Neural cell (in vitro differentiated cells): ENCODE data around the gene IKZF2. TPM values are rescaled to one million over a fixed set of nuclear protein-coding genes. Genes with fewer than 3 reads are reported as not detected.

Experiments
- H2AFZ ChIP-seq: fragments of 200-600, 300-800 bp; sonication (generic), shearing (Covaris generic); 2 replicates; pipeline ENCODE4 v1.6.0; 2014; ENCODE audit warnings: low read depth, mild to moderate bottlenecking, antibody characterized with exemption, low read length, moderate library complexity
- H3F3A ChIP-seq: fragments of 200-600 bp; shearing (Covaris generic); 2 replicates; pipeline ENCODE4 v1.6.1; 2016; ENCODE audit warnings: mild to moderate bottlenecking, moderate library complexity, mixed read lengths, antibody characterized with exemption, low read length; ENCODE audit not compliant: insufficient read depth, poor library complexity, severe bottlenecking
- H3K27ac ChIP-seq: fragments of 200-600, 300-800 bp; sonication (generic), shearing (Covaris generic); 2 replicates; pipeline ENCODE4 v1.5.1; 2014; ENCODE audit warnings: mild to moderate bottlenecking, low read length, moderate library complexity
- H3K27me3 ChIP-seq: fragments of 300-800, 200-600 bp; sonication (generic), shearing (Covaris generic); 2 replicates; pipeline ENCODE4 v1.6.0; 2014; ENCODE audit warnings: mild to moderate bottlenecking, low read depth, low read length, moderate library complexity; ENCODE audit not compliant: insufficient read depth
- H3K36me3 ChIP-seq: fragments of 300-800, 200-600 bp; sonication (generic), shearing (Covaris generic); 2 replicates; pipeline ENCODE4 v1.5.1; 2014; ENCODE audit warnings: mild to moderate bottlenecking, antibody characterized with exemption, low read length, moderate library complexity; ENCODE audit not compliant: insufficient read depth
- H3K4me2 ChIP-seq: fragments of 300-800, 200-600 bp; sonication (generic), shearing (Covaris generic); 2 replicates; pipeline ENCODE4 v1.6.0; 2014; ENCODE audit warnings: mild to moderate bottlenecking, low read length
- H3K4me3 ChIP-seq: fragments of 300-800, 200-600 bp; sonication (generic), shearing (Covaris generic); 2 replicates; pipeline ENCODE4 v1.5.1; 2014; ENCODE audit warnings: mild to moderate bottlenecking, low read length, moderate library complexity
- H3K79me2 ChIP-seq: fragments of 200-600 bp; shearing (Covaris generic); replicated peaks from 2 replicates; pipeline ENCODE4 v1.6.0; 2014; ENCODE audit warnings: mild to moderate bottlenecking, low read length, moderate library complexity; ENCODE audit not compliant: insufficient read depth
- H3K9ac ChIP-seq: fragments of 300-800, 200-600 bp; sonication (generic), shearing (Covaris generic); 2 replicates; pipeline ENCODE4 v1.6.1; 2016; ENCODE audit warnings: mild to moderate bottlenecking, low read length, mixed read lengths
- H3K9me2 ChIP-seq: fragments of 200-600 bp; shearing (Covaris generic); 2 replicates; pipeline ENCODE4 v1.6.1; 2016; ENCODE audit warnings: mild to moderate bottlenecking, low read length, mixed read lengths; ENCODE audit not compliant: insufficient read depth
- H3K9me3 ChIP-seq: fragments of 200-600, 300-800 bp; sonication (generic), shearing (Covaris generic); 2 replicates; pipeline ENCODE4 v1.6.1; 2016; ENCODE audit warnings: mild to moderate bottlenecking, mixed run types, low read length, moderate library complexity, mixed read lengths
- H4K20me1 ChIP-seq: fragments of 200-600 bp; shearing (Covaris generic); 2 replicates; pipeline ENCODE4 v1.6.1; 2016; ENCODE audit warnings: mild to moderate bottlenecking, mixed run types; ENCODE audit not compliant: insufficient read depth
- CTCF ChIP-seq: fragments of 450-650 bp; IDR thresholded peaks from 2 replicates; pipeline ENCODE4 v1.5.1; 2014; ENCODE audit warnings: antibody characterized with exemption, mild to moderate bottlenecking, moderate library complexity; ENCODE audit not compliant: poor library complexity, severe bottlenecking
- EP300 ChIP-seq: fragments of 450-650 bp; conservative IDR thresholded peaks from 2 replicates; pipeline ENCODE4 v1.6.1; 2014; ENCODE audit warnings: antibody characterized with exemption, mild to moderate bottlenecking, moderate library complexity; ENCODE audit not compliant: poor library complexity, severe bottlenecking
- EZH2 ChIP-seq: fragments of 200-600, 300-800 bp; shearing (Covaris generic), sonication (generic); IDR thresholded peaks from 2 replicates; pipeline ENCODE4 v1.6.1; 2014; ENCODE audit warnings: antibody characterized with exemption, low read length, borderline replicate concordance, mild to moderate bottlenecking; ENCODE audit not compliant: insufficient read depth, poor library complexity, severe bottlenecking
- MXI1 ChIP-seq: fragments of 450-650 bp; conservative IDR thresholded peaks from 2 replicates; pipeline ENCODE4 v1.6.1; 2014; ENCODE audit warnings: antibody characterized with exemption, mild to moderate bottlenecking; ENCODE audit not compliant: poor library complexity, severe bottlenecking
- POLR2AphosphoS5 ChIP-seq: IDR thresholded peaks from 2 replicates; pipeline ENCODE4 v1.6.1; 2012
- RAD21 ChIP-seq: fragments of 450-650 bp; conservative IDR thresholded peaks from 2 replicates; pipeline ENCODE4 v1.6.1; 2014; ENCODE audit warnings: antibody characterized with exemption, mild to moderate bottlenecking, moderate library complexity
- REST ChIP-seq: IDR thresholded peaks from 2 replicates; pipeline ENCODE4 v1.6.1; 2012; ENCODE audit warnings: borderline replicate concordance
- SMC3 ChIP-seq: fragments of 450-650 bp; conservative IDR thresholded peaks from 2 replicates; pipeline ENCODE4 v1.6.1; 2014; ENCODE audit warnings: antibody characterized with exemption, mild to moderate bottlenecking, moderate library complexity; ENCODE audit not compliant: poor library complexity
- TAF1 ChIP-seq: IDR thresholded peaks from 2 replicates; pipeline ENCODE4 v1.6.1; 2012; ENCODE audit warnings: low read depth
- polyA plus RNA-seq: library from polyadenylated mRNA; depleted of rRNA; stranded (reverse); fragments of >200 nt; gene quantifications from 2 replicates; pipeline ENCODE4 v1.2.3, GENCODE V29; 2014

The IKZF2 gene
- polyA plus RNA-seq, 1 donor from 2014 or later = 5.6 TPM

GRCh38 chr2:213167271-213167930 is 16.0 kb upstream of the IKZF2 start:
- Histone ChIP-seq H3K9me3 (no peaks in the 10 kb centered on the region), H3K36me3 (no peaks in the 10 kb centered on the region), H3K79me2 (no peaks in the 10 kb centered on the region), H3K4me2 (peak overlapping the region; percentile 1), H3K27me3 (no peaks in the 10 kb centered on the region), H4K20me1 (no peaks in the 10 kb centered on the region), H3K9ac (no peak overlapping the region), H3K4me3 (peak overlapping the region; percentile 3), H2AFZ (no peak overlapping the region), H3K27ac (peak overlapping the region; percentile 44), H3F3A (no peaks in the 10 kb centered on the region), H3K9me2 (no peaks in the 10 kb centered on the region)
- TF ChIP-seq REST = no peak
- TF ChIP-seq RAD21 = no peak
- no peak for TF ChIP-seq CTCF
- peak; percentile 45 for TF ChIP-seq EP300
- no peak for TF ChIP-seq SMC3
- TF ChIP-seq MXI1 = no peak

GRCh38 chr2:213166109-213166508 is 14.7 kb upstream of the IKZF2 start:
- no peaks in the 10 kb centered on the region for H3K9me2 ChIP-seq
- no peaks in the 10 kb centered on the region for H3K9me3 ChIP-seq
- no peaks in the 10 kb centered on the region for H3K36me3 ChIP-seq
- H4K20me1 ChIP-seq = no peaks in the 10 kb centered on the region
- no peak overlapping the region for H3K27ac ChIP-seq
- no peak overlapping the region for H3K4me3 ChIP-seq
- H3F3A ChIP-seq = no peaks in the 10 kb centered on the region
- no peak overlapping the region for H3K4me2 ChIP-seq
- H3K9ac ChIP-seq = no peak overlapping the region
- TF ChIP-seq EP300 (no peak), POLR2AphosphoS5 (no peak), EZH2 (no peak), SMC3 (no peak), RAD21 (no peak), CTCF (no peak), TAF1 (no peak), REST (no peak), MXI1 (no peak)
- no peak overlapping the region for H2AFZ ChIP-seq
- H3K27me3 ChIP-seq = no peaks in the 10 kb centered on the region
- H3K79me2 ChIP-seq = no peaks in the 10 kb centered on the region
